Neural progenitor cell (in vitro differentiated cells): Measurements from ENCODE around the gene FOXO1.

Source experiments
- CTCF ChIP-seq: fragments of 200-600 bp; sonication (generic); IDR thresholded peaks from 2 replicates; pipeline ENCODE4 v1.5.1; 2017; ENCODE audit warnings: antibody characterized with exemption, mild to moderate bottlenecking
- EZH2 ChIP-seq: fragments of 200-600 bp; sonication (generic); IDR thresholded peaks from 2 replicates; pipeline ENCODE4 v1.6.1; 2017; ENCODE audit warnings: antibody characterized with exemption, mild to moderate bottlenecking, moderate library complexity
- EZH2phosphoT487 ChIP-seq: fragments of 200-600 bp; sonication (generic); IDR thresholded peaks from 2 replicates; pipeline ENCODE4 v1.6.1; 2017; ENCODE audit warnings: antibody characterized with exemption

- TF ChIP-seq EZH2 (no peak), CTCF (no peak), EZH2phosphoT487 (no peak)
These were observed 22.3 kb upstream of the FOXO1 start for GRCh38 chr13:40688781-40689180.
